Breast epithelium (tissue), 3 donors: ENCODE measurements around the gene MED19.

Experiments
- CTCF ChIP-seq, 3 donors: fragments of 450-650 bp; IDR thresholded peaks; one replicate each; pipeline ENCODE4 v1.5.1; 2016 to 2017; ENCODE audit warnings: antibody characterized with exemption in 3 of 3, mild to moderate bottlenecking in 3 of 3, moderate library complexity in 3 of 3
- POLR2A ChIP-seq: fragments of 450-650 bp; IDR thresholded peaks from one replicate; pipeline ENCODE4 v1.6.1; 2016; ENCODE audit warnings: antibody characterized with exemption, mild to moderate bottlenecking, moderate library complexity
- POLR2AphosphoS5 ChIP-seq, 3 donors: sonication (generic); formaldehyde crosslinking; IDR thresholded peaks; one replicate each; pipeline ENCODE4 v1.6.1; 2017; ENCODE audit warnings: antibody characterized with exemption in 3 of 3

- TF ChIP-seq CTCF (IDR thresholded peaks at IDR 0.05) = no peak
- no peak for TF ChIP-seq POLR2AphosphoS5 (IDR thresholded peaks at IDR 0.05)
- no peak for TF ChIP-seq POLR2A
Observed at GRCh38 chr11:57698843-57699365, 13.1 kb downstream of the MED19 start.
